Prostate gland (tissue), 2 donors: ENCODE measurements around the gene GPER1. TPM values are rescaled to one million over a fixed set of nuclear protein-coding genes. Genes with fewer than 3 reads are reported as not detected.

ENCODE experiments used
- DNase-seq: peaks from one replicate; pipeline ENCODE4 v3.0.0-alpha.2; 2019; ENCODE audit warnings: low spot score
- H3K27ac ChIP-seq, 2 donors: fragments of 200-600 bp; sonication (generic); 2 replicates each; pipeline ENCODE4 v1.5.1; 2017 to 2019
- H3K27me3 ChIP-seq: fragments of 200-600 bp; sonication (generic); replicated peaks from 2 replicates; pipeline ENCODE4 v1.5.1; 2019; ENCODE audit not compliant: insufficient read depth
- H3K36me3 ChIP-seq, 2 donors: fragments of 200-600 bp; sonication (generic); 1 replicate in 1 of 2; 2 replicates in 1 of 2; pipeline versions ENCODE4 v1.5.1 to v1.8.1; 2017 to 2019
- H3K4me1 ChIP-seq: fragments of 200-600 bp; sonication (generic); replicated peaks from 2 replicates; pipeline ENCODE4 v1.5.1; 2019
- H3K4me3 ChIP-seq, 2 donors: fragments of 200-600 bp; sonication (generic); 2 replicates each; pipeline ENCODE4 v1.5.1; 2017 to 2019
- H3K9me3 ChIP-seq: fragments of 200-600 bp; sonication (generic); 2 replicates; pipeline ENCODE4 v1.5.1; 2017
- CTCF ChIP-seq, 4 experiments: fragments of 200-600 bp in 2 of 4; fragments of 450-650 bp in 2 of 4; sonication (generic) in 2 of 4; IDR thresholded peaks; 1 replicate in 3 of 4; 2 replicates in 1 of 4; pipeline ENCODE4 v1.5.1; 2016 to 2019; ENCODE audit warnings: antibody characterized with exemption in 4 of 4, mild to moderate bottlenecking in 2 of 4, moderate library complexity in 2 of 4
- POLR2A ChIP-seq: fragments of 450-650 bp; IDR thresholded peaks from one replicate; pipeline ENCODE4 v1.6.1; 2016; ENCODE audit warnings: antibody characterized with exemption, mild to moderate bottlenecking
- POLR2AphosphoS5 ChIP-seq: sonication (generic); formaldehyde crosslinking; IDR thresholded peaks from one replicate; pipeline ENCODE4 v1.6.1; 2017; ENCODE audit warnings: antibody characterized with exemption
- WGBS: methylation state at CpG from one replicate; pipeline ENCODE4 v1.1.5; 2018; 5-methylcytosine and 5-hydroxymethylcytosine counted together
- intact Hi-C: fragments of 100-400 bp; cut with DNase I; formaldehyde crosslinking; loops from one replicate; pipeline ENCODE4 v1.14.2; 2022
- total RNA-seq, 2 donors: library from RNA; depleted of rRNA; stranded (reverse); fragments of >200 nt; gene quantifications; one replicate each; pipeline ENCODE4 v1.1.0, GENCODE V29; 2016

The GPER1 gene
- total RNA-seq, 2 donors from 2014 or later, result 7.4 to 11.5 TPM

- intact Hi-C loops, result no loop called here
- Histone ChIP-seq H3K36me3 (no peaks in the 10 kb centered on the region), H3K4me1 (no peaks in the 10 kb centered on the region), H3K9me3 (no peaks in the 10 kb centered on the region), H3K27me3 (no peaks in the 10 kb centered on the region), H3K27ac (no peak overlapping the region), H3K4me3 (no peak overlapping the region)
- 89% methylated on average over 15 of the region's 15 CpGs for WGBS
- TF ChIP-seq POLR2AphosphoS5 (no peak), CTCF (IDR thresholded peaks at IDR 0.05) (no peak), POLR2A (no peak)
- no peak for DNase-seq
Observed at GRCh38 chr7:1078985-1079384, 8.9 kb upstream of the GPER1 start.

GRCh38 chr7:1079546-1079945, 8.4 kb upstream of the GPER1 start:
- Histone ChIP-seq H3K27ac (no peak overlapping the region), H3K4me1 (no peaks in the 10 kb centered on the region), H3K9me3 (no peaks in the 10 kb centered on the region), H3K4me3 (no peak overlapping the region), H3K36me3 (no peaks in the 10 kb centered on the region), H3K27me3 (no peaks in the 10 kb centered on the region)
- 86% methylated on average over 8 of the region's 12 CpGs for WGBS
- TF ChIP-seq CTCF (IDR thresholded peaks at IDR 0.05) (no peak), POLR2A (no peak), POLR2AphosphoS5 (no peak)
- no peak for DNase-seq
- intact Hi-C loops, result no loop called here

- Histone ChIP-seq H3K9me3 (no peaks in the 10 kb centered on the region), H3K27ac (no peak overlapping the region), H3K4me3 (no peak overlapping the region), H3K4me1 (no peaks in the 10 kb centered on the region), H3K36me3 (no peaks in the 10 kb centered on the region), H3K27me3 (no peaks in the 10 kb centered on the region)
- TF ChIP-seq POLR2AphosphoS5 (no peak), POLR2A (no peak), CTCF (IDR thresholded peaks at IDR 0.05) (no peak)
- WGBS, result 89% methylated on average over 38 of the region's 38 CpGs
- intact Hi-C loops, result no loop called here
- DNase-seq, result no peak
Observed at GRCh38 chr7:1080252-1080920, 7.5 kb upstream of the GPER1 start.

GRCh38 chr7:1080921-1081255, 7.0 kb upstream of the GPER1 start:
- 94% methylated on average over 16 of the region's 16 CpGs for WGBS
- intact Hi-C loops, result no loop called here

More at GRCh38 chr7:1080921-1081255, 7.0 kb upstream of the GPER1 start:
- DNase-seq, result no peak
- Histone ChIP-seq H3K27me3 (no peaks in the 10 kb centered on the region), H3K36me3 (no peaks in the 10 kb centered on the region), H3K4me3 (no peak overlapping the region), H3K9me3 (no peaks in the 10 kb centered on the region), H3K4me1 (no peaks in the 10 kb centered on the region), H3K27ac (no peak overlapping the region)
- TF ChIP-seq CTCF (IDR thresholded peaks at IDR 0.05), result no peak
- no peak for TF ChIP-seq POLR2A
- no peak for TF ChIP-seq POLR2AphosphoS5
